Keratinocyte (primary cell): ENCODE measurements around the gene ACBD6. TPM values are rescaled to one million over a fixed set of nuclear protein-coding genes. Genes with fewer than 3 reads are reported as not detected.
A peak's percentile ranks its signal among the peaks of the same experiment; 100 is the strongest.

ENCODE experiments used
- DNase-seq: peaks from one replicate; pipeline ENCODE4 v3.0.0-alpha.2; 2011; ENCODE audit warnings: low read depth, missing footprints, low spot score
- FAIRE-seq: peaks from 2 replicates; lab custom pipeline; 2011; peaks lifted over from hg19 to GRCh38; lab: Jason Lieb, UNC
- H2AFZ ChIP-seq: 2 replicates; pipeline ENCODE4 v1.6.0; 2012; ENCODE audit warnings: low read length, control low read depth, inconsistent platforms; ENCODE audit not compliant: control insufficient read depth
- H3K27ac ChIP-seq: 2 replicates; pipeline ENCODE4 v1.5.1; 2011; ENCODE audit warnings: low read length; ENCODE audit not compliant: control insufficient read depth, insufficient read depth
- H3K27me3 ChIP-seq: 3 replicates; pipeline ENCODE4 v1.6.0; 2011; ENCODE audit warnings: low read length; ENCODE audit not compliant: control insufficient read depth, insufficient read depth; ENCODE audit errors: extremely low read depth
- H3K36me3 ChIP-seq, 2 experiments: 2 replicates in 1 of 2; 3 replicates in 1 of 2; pipeline ENCODE4 v1.5.1; 2011; ENCODE audit warnings: low read length in 2 of 2, mild to moderate bottlenecking in 1 of 2; ENCODE audit not compliant: control insufficient read depth in 2 of 2, insufficient read depth in 2 of 2; ENCODE audit errors: extremely low read depth in 1 of 2
- H3K4me1 ChIP-seq: 3 replicates; pipeline ENCODE4 v1.5.1; 2011; ENCODE audit warnings: low read length; ENCODE audit not compliant: control insufficient read depth, insufficient read depth; ENCODE audit errors: extremely low read depth
- H3K4me2 ChIP-seq: 3 replicates; pipeline ENCODE4 v1.6.0; 2011; ENCODE audit warnings: low read depth, low read length; ENCODE audit not compliant: control insufficient read depth, insufficient read depth; ENCODE audit errors: extremely low read depth
- H3K4me3 ChIP-seq, 3 experiments: fragments of 200-600 bp in 1 of 3; sonication (generic) in 1 of 3; 2 replicates in 2 of 3; 3 replicates in 1 of 3; pipeline ENCODE4 v1.5.1; 2011 to 2016; ENCODE audit warnings: low read length in 3 of 3, mild to moderate bottlenecking in 3 of 3, control low read depth in 2 of 3, inconsistent platforms in 1 of 3, low read depth in 1 of 3, mixed read lengths in 1 of 3, mixed run types in 1 of 3, moderate library complexity in 1 of 3; ENCODE audit not compliant: control insufficient read depth in 2 of 3, insufficient read depth in 2 of 3; ENCODE audit errors: extremely low read depth in 1 of 3
- H3K79me2 ChIP-seq: 2 replicates; pipeline ENCODE4 v1.6.0; 2012; ENCODE audit warnings: low read length; ENCODE audit not compliant: control insufficient read depth, insufficient read depth
- H3K9ac ChIP-seq: 3 replicates; pipeline ENCODE4 v1.6.0; 2011; ENCODE audit warnings: low read length; ENCODE audit not compliant: control insufficient read depth, insufficient read depth; ENCODE audit errors: extremely low read depth
- H3K9me1 ChIP-seq: 3 replicates; pipeline ENCODE4 v1.6.0; 2011; ENCODE audit warnings: low read length; ENCODE audit not compliant: control insufficient read depth, insufficient read depth; ENCODE audit errors: extremely low read depth
- H3K9me3 ChIP-seq: 2 replicates; pipeline ENCODE4 v1.5.1; 2012; ENCODE audit warnings: low read depth, low read length; ENCODE audit not compliant: control insufficient read depth
- H4K20me1 ChIP-seq: 3 replicates; pipeline ENCODE4 v1.6.0; 2011; ENCODE audit warnings: low read length; ENCODE audit not compliant: control insufficient read depth, insufficient read depth; ENCODE audit errors: extremely low read depth
- CTCF ChIP-seq, 3 experiments: IDR thresholded peaks in 1 of 3; conservative IDR thresholded peaks in 1 of 3; optimal IDR thresholded peaks in 1 of 3; 2 replicates in 2 of 3; 3 replicates in 1 of 3; pipeline versions ENCODE3 to v1.5.1; 2011; ENCODE audit warnings: low read length in 3 of 3, mild to moderate bottlenecking in 3 of 3, moderate library complexity in 2 of 3, control low read depth in 1 of 3, inconsistent platforms in 1 of 3; ENCODE audit not compliant: insufficient read depth in 2 of 3; ENCODE audit errors: extremely low read depth in 1 of 3
- EZH2 ChIP-seq: IDR thresholded peaks from one replicate; pipeline ENCODE4 v1.6.1; 2012; ENCODE audit warnings: inconsistent platforms, mild to moderate bottlenecking, low read length, moderate library complexity
- dilution Hi-C: fragments of 300-500 bp; cut with MboI; formaldehyde crosslinking; loops from one replicate; pipeline ENCODE4 v1.7.0; 2020; ENCODE audit warnings: low sequenced_read_pairs; ENCODE audit not compliant: extremely low pct_ligation_motif_present
- polyA plus RNA-seq, 5 experiments: library from polyadenylated mRNA; depleted of rRNA in 3 of 5; stranded (reverse) in 3 of 5; stranded (forward) in 1 of 5; unstranded in 1 of 5; fragments of >200 nt; gene quantifications; 1 replicate in 1 of 5; 2 replicates in 3 of 5; 3 replicates in 1 of 5; pipeline versions ENCODE4 v1.2.1 to v1.2.3, GENCODE V29; 2011 to 2012; ENCODE audit warnings: missing spikeins in 2 of 5, low read depth in 1 of 5, low replicate concordance in 1 of 5

The ACBD6 gene
- polyA plus RNA-seq, 1 donor (not counting 4 experiments of a cell fraction or from before 2014, with no cell fraction given) = 47.5 TPM

- no peaks in the 10 kb centered on the region for H3K9me3 ChIP-seq
- H3K4me2 ChIP-seq = no peak overlapping the region
- H4K20me1 ChIP-seq = no peaks in the 10 kb centered on the region
- no peaks in the 10 kb centered on the region for H3K27me3 ChIP-seq
- no peak overlapping the region for H2AFZ ChIP-seq
- H3K4me3 ChIP-seq = no peak overlapping the region
- dilution Hi-C loops = no loop called here
- no peak for DNase-seq
- H3K9ac ChIP-seq = no peak overlapping the region
- H3K27ac ChIP-seq = no peak overlapping the region
- TF ChIP-seq CTCF (optimal IDR thresholded peaks at IDR 0.05 in 1 of 3, IDR thresholded peaks at IDR 0.05 in 1 of 3, conservative IDR thresholded peaks at IDR 0.05 in 1 of 3; ENCODE audit: extremely low read depth in 1 of 3, insufficient read depth in 2 of 3, low read length in 3 of 3) (no peak), EZH2 (no peak)
- no peaks in the 10 kb centered on the region for H3K79me2 ChIP-seq
- peaks cover 11% of the 10 kb centered on the region for H3K4me1 ChIP-seq
- no peak for FAIRE-seq
- H3K9me1 ChIP-seq = no peaks in the 10 kb centered on the region
- H3K36me3 ChIP-seq = no peaks in the 10 kb centered on the region
These were observed 31.8 kb upstream of the ACBD6 start for GRCh38 chr1:180534214-180534613.

DNA sequence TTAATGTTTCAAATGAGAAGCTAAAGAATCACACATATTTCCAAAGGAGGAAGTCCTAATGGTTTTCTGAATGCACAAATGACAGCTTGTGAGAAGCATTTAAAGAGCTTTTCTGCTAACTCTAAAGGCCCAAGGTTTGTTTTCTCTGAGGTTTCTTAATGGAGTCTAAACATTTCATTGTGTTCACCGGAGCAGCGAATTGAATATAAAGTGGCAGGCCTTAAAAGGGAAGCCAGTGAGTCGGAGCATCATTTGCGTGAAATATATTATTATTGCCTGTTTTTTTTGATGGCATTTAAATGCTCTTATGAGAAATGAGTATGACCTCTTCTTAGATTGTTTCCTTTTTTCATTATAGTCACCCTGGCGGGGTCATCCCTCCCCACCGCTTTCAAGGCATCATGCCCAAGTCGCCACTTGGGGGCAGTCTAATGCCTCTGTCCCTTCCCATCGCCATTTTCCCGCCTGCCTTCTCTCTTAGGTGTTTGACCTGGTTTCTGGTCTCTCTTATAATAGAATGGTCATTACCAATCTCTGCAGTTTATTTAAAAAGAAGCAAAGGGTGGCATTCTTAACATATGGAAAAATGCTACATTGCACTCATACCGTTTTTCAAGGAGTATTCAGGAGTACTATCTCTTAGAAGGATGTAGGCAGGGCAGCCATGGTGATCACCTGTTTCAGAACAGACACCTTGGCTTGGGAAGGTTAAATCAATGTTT lies 31.1 kb upstream of the ACBD6 start:
- no peaks in the 10 kb centered on the region for H3K36me3 ChIP-seq
- H3K9me1 ChIP-seq = no peaks in the 10 kb centered on the region
- H3K4me1 ChIP-seq = peaks cover 11% of the 10 kb centered on the region
- H3K4me3 ChIP-seq = no peak overlapping the region
- dilution Hi-C loops = no loop called here
- H3K9ac ChIP-seq = no peak overlapping the region
- H3K79me2 ChIP-seq = no peaks in the 10 kb centered on the region
- DNase-seq (no peak), FAIRE-seq (no peak)
- TF ChIP-seq CTCF (optimal IDR thresholded peaks at IDR 0.05 in 1 of 3, IDR thresholded peaks at IDR 0.05 in 1 of 3, conservative IDR thresholded peaks at IDR 0.05 in 1 of 3; ENCODE audit: extremely low read depth in 1 of 3, insufficient read depth in 2 of 3, low read length in 3 of 3) (peak; percentile 81 to 93 (median 84)), EZH2 (no peak)
- H2AFZ ChIP-seq = no peak overlapping the region
- H4K20me1 ChIP-seq = no peaks in the 10 kb centered on the region
- no peak overlapping the region for H3K27ac ChIP-seq
- H3K27me3 ChIP-seq = no peaks in the 10 kb centered on the region
- no peak overlapping the region for H3K4me2 ChIP-seq
- H3K9me3 ChIP-seq = no peaks in the 10 kb centered on the region
